Umbilical cord (tissue), 2 donors: ENCODE measurements around the gene MFAP4. TPM values are rescaled to one million over a fixed set of nuclear protein-coding genes. Genes with fewer than 3 reads are reported as not detected.
A peak's percentile ranks its signal among the peaks of the same experiment; 100 is the strongest.

Experiments used
- DNase-seq: peaks from one replicate; pipeline ENCODE4 v3.0.0-alpha.2; 2015; ENCODE audit warnings: low spot score
- total RNA-seq: library from RNA; depleted of rRNA; stranded (reverse); fragments of >200 nt; gene quantifications from one replicate; pipeline ENCODE4 v1.2.3, GENCODE V29; 2014; ENCODE audit warnings: low replicate concordance; ENCODE audit not compliant: insufficient read depth

MFAP4 gene
- total RNA-seq, 1 donor from 2014 or later = 171 TPM

DNA sequence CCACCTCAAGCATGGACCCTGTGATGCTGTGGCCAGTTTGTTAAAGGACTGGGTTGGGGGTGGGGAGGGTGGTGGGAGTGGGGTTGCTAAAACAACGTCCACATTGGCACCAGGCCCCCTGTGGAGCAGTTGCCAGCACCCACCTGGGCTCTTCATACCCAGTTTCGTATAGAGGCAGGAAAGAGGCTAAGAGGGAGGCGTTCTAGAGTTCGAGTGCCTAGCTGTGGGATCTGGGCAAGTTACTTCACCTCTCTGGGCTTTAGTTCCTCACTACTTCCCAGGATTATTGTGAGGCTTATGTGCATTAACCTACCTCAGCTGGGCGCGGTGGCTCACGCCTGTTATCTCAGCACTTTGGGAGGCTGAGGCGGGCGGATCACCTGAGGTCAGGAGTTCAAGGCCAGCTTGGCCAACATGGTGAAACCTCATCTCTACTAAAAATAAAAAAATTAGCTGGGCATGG is 1.4 kb downstream of the MFAP4 start:
- DNase-seq = no peak

DNA sequence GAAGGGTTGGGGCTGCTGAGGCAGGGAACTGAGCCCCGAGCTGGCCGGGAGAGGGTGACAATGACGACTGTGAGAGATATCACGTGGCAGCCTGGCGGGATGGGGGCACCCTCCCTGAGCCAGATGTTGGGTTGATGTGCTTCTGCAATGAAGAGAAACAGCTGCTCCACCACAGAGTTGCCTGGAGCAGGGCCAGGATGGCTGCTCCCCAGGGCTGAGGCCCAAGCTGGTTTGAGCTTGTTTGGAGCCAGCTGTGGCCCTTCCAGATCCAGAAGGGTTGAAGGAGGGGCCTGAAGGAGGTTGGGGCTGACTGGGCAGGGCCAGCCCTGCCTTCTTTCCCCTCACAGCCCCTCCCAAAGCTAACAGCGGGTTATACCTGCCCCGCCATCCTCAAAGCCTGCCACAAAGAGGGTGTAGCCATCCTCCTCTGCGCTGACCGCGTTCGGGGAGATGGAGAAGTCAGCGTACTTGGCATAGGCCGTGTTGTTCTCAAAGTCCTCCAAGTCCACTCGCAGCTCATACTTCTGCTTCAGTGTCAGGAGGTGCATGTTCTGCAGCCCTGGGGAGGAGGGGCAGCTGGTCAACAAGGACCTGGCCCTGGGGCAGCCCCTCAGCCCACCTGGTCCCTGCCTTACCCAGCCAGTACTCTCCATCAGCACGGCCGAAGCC is 2.1 kb downstream of the MFAP4 start:
- DNase-seq = peak; percentile 98

DNA sequence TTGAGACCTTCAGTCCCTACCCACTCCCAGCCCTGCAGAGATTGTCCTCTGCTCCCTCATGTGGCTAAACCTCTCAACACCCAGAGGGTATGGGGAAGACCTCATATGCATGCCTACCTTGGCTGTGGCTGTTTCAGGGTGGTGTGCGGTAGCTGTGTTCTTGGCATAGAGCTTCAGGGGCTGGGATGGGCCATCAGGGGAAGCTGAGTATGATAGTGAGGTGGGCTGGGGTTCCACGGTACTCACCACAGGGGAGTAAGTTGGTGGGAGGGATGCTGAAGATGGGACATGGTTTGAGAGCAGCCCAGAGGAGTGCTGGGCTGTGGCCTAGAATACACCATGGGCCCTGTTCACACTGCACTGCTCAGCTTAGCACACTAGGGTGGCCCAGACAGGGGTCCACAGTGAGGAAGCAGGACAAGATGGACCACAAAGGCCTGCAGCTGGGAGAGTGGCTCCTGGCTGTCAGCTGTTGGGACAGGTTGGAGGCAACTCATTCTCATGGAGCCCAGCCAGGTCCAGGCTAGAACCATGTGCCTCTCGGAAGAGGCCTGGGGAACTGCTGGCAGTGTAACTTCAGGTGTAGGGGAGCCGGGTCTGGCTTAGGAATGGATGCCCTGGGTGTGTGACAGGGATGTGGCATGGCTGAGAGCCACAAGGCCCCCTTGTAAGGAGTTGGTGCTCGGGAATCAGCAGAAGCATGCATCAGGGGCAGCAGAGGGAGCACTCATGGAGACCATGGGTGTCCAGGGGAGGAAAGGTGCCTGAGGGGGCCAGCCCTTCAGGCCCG is 3.1 kb downstream of the MFAP4 start:
- peak; percentile 53 for DNase-seq

DNA sequence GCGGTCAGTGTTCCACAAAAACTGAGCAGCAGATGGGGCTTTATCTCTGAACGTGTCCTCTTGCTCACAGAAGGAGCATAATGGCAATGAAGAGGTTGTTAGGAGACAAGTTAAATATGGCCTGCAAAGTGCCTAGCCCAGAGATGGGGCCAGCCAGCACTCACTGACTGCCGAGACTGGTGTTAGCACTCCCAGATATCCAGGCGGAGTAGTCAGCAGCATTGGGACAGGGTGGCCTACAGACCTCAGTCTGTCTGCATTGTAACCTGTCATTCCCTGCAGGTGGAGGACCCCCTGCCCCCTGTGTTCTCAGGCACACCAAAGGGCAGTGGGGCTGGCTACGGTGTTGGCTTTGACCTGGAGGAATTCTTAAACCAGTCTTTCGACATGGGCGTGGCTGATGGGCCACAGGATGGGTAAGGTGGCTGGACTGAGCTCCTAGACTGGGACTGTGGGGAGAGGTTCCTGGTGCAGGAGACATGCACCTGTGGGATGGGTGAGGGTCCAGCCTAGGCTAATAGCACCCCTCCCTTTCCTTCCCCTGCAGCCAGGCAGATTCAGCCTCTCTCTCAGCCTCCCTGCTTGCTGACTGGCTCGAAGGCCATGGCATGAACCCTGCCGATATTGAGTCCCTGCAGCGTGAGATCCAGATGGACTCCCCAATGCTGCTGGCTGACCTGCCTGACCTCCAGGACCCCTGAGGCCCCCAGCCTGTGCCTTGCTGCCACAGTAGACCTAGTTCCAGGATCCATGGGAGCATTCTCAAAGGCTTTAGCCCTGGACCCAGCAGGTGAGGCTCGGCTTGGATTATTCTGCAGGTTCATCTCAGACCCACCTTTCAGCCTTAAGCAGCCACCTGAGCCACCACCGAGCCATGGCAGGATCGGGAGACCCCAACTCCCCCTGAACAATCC is 4.2 kb downstream of the MFAP4 start:
- peak; percentile 47 for DNase-seq

DNA sequence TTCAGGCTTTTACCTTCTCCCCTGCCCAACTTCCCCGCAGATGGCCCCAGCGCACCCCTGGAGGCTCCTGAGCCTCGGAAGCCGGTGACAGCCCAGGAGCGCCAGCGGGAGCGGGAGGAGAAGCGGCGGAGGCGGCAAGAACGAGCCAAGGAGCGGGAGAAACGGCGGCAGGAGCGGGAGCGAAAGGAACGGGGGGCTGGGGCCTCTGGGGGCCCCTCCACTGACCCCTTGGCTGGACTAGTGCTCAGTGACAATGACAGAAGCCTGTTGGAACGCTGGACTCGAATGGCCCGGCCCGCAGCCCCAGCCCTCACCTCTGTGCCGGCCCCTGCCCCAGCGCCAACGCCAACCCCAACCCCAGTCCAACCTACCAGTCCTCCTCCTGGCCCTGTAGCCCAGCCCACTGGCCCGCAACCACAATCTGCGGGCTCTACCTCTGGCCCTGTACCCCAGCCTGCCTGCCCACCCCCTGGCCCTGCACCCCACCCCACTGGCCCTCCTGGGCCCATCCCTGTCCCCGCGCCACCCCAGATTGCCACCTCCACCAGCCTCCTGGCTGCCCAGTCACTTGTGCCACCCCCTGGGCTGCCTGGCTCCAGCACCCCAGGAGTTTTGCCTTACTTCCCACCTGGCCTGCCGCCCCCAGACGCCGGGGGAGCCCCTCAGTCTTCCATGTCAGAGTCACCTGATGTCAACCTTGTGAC is 5.1 kb downstream of the MFAP4 start:
- no peak for DNase-seq

DNA sequence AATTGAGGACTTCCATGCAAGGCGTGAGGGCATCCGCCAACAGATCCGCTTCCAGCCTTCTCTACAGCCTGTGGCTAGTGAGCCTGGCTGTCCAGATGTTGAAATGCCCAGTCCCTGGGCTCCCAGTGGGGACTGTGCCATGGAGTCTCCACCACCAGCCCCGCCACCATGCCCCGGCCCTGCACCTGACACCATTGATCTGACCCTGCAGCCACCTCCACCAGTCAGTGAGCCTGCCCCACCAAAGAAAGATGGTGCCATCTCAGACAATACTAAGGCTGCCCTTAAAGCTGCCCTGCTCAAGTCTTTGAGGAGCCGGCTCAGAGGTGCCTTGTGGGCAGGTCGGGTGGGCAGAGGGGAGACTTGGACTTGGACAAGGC is 5.6 kb downstream of the MFAP4 start:
- DNase-seq = no peak

- DNase-seq = no peak
Observed at GRCh38 chr17:19380481-19381301, 6.3 kb downstream of the MFAP4 start.

DNA sequence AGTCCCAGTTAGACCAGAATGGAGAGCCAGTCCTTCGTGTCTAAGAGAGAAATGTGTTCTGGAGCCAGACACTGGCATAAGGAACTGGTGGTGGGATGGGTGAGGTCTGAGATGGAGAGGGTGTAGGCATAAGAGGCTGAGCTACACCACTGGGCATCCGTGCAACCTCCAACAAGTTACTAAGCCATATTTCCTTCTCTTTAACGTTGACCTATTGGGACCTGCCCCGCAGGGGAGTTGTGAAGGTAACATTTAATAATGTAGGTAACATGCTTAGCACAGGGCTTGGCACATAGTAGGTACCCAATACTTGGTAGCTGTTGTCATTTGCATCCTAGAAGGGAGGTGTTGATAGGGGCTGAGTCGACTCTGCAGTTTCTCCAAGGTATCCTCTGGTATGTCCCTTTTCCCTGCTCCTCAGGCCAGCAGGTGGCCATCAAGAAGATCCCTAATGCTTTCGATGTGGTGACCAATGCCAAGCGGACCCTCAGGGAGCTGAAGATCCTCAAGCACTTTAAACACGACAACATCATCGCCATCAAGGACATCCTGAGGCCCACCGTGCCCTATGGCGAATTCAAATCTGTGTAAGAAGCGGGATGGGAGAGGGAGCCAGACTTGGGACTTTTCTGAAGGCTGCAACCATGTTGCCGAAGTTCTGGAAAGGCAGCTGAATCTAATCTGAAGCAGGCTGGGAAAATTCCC is 7.5 kb downstream of the MFAP4 start:
- no peak for DNase-seq

GRCh38 chr17:19378416-19379360 is 8.3 kb downstream of the MFAP4 start, which contains the start of gene MAPK7:
Gene MAPK7 (plus strand): TSS chr17:19378498. CDS start chr17:19378901, 403 bp downstream.
- no peak for DNase-seq

DNA sequence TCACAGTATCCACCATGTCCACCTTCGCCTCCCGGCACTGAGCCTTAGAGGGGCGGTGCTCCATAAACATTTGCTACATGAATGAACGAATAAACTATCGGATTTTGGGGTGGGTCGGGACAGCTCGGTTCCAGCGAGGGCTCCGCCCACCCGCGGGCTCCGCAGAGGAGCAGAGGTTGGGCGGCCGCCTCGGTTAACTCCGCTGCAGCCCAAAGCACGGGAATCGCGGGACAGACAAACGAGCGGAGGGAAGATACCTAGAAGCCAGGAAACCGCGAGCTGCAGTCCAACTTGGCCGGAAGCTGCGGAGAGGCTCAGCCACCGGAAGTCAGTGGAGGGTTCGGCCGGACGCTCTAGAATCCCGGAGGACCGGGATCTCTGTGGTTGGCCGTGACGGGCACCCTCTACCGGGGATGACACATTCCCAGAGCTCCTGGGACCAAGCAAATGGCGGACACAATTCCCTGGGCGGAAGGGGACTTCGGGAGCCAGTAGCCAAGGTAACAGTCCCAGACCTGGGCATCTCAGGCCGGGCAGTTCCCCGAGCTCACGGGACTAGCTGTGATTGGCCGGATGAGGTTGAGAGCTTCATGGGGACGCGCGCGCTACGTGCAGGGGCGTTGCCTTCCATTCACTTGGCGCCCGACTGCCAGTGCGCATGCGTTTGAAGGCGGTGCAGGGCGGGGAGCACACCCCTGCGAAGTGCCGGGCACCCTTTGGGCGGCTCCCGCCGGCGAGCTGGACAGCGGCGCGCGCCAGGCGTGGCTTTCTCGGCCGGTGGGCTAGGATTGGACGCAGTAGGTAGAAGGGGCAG is 9.2 kb downstream of the MFAP4 start:
- DNase-seq = peak; percentile 100

DNA sequence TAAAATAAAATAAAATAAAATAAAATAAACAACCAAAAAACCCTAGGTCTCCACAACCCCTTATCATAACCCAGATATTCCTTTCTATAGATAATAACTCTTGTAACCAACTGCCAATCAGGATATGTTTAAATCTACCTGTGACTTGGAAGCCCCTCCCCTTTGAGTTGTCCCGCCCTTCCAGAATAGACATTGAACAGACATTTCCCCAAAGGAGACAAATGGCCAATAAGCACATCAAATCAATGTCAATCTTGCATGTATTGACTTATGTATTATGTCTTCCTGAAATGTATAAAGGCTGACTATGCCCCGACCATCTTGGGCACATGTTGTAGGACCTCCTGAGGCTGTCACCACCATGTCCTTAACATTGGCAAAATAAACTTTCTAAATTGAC is 10.2 kb downstream of the MFAP4 start:
- no peak for DNase-seq

GRCh38 chr17:19375732-19376131 is 11.3 kb downstream of the MFAP4 start:
- no peak for DNase-seq

GRCh38 chr17:19374136-19374535 is 12.9 kb downstream of the MFAP4 start:
- DNase-seq = no peak

DNA sequence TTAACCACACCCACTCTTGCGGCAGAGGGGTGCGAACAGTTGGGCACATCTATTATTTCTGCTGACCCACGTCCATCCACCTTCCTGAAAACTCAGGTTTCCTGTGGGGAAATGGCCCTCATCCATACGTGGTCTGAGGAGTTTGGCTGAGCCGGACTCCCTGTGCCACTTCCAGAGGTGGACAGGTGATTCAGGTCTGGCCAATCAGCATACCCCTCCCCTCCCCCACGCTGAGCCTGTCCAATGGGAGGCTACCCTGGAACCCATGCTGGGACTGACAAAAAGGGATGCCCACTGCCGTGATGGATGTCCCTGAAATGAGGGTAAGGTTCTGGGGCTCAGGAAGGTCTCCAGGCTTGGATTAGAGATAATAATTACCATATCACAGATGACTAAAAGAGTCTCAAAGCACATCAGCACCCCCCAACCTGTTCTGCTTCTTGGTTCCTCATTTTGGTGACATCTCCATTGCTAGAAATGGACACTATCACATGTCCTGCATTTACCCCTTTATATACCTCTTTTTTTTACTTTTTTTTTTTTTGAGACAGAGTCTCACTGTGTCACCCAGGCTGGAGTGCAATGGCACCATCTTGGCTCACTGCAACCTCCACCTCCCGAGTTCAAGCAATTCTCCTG is 14.0 kb downstream of the MFAP4 start:
- no peak for DNase-seq

- no peak for DNase-seq
Observed at GRCh38 chr17:19372439-19372838, 14.6 kb downstream of the MFAP4 start.

GRCh38 chr17:19372011-19372370 is 15.0 kb downstream of the MFAP4 start:
- DNase-seq = no peak

DNA sequence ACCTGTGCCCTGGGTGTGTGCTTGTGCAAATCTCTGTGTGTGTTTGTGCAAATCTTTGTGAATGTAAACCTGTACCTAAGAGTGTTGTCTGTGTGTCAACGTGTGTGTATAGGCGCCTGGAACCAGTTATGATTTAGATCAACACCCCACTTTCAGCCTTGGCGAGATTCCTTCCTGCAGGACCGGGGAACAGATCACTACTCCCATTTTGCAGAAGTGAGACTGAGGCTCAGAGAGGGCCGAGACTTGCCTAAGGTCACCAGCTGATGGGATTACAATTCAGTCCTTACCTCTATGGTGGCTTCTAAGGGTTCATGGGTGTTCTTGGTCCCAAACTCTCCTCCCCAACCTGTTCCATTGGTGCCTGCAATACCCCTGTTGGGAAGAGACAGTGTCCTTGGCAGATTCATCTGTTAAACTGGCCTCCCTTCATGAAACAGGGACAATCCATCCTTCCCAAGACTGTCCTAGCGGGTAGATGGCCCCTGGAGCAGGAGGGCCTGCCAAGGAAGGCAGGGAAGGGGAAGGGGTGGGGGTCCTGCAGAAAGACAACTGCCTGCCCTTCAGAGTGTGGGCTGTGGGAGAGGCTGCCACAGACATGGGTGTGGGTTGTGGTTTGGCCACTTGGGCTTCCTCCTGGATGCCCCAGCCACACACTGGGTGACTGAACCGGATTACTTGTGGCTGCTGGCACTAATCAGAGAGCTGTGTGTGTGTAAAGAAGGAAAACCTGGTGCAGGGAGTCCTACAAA is 15.6 kb downstream of the MFAP4 start:
- no peak for DNase-seq
